Stimulated activated CD8-positive, alpha-beta memory T cell treated with anti-CD3 and anti-CD28 coated beads, Interleukin-15, amount 100 ng/mL, for 48 hours (primary cell): ENCODE data around the gene EIF4G3.
"Not testable (repeated sequence)": the region's sequence is repeated elsewhere in the genome, so short reads cannot be mapped to it uniquely, and the experiment has no call there.

Experiments used
- DNase-seq, 2 donors: peaks; one replicate each; pipeline ENCODE4 v3.0.0-alpha.2; 2020; ENCODE audit warnings: low read depth in 2 of 2

The EIF4G3 gene

GRCh38 chr1:21106709-21107108 is 70.0 kb downstream of the EIF4G3 start:
- no peak for DNase-seq

DNA sequence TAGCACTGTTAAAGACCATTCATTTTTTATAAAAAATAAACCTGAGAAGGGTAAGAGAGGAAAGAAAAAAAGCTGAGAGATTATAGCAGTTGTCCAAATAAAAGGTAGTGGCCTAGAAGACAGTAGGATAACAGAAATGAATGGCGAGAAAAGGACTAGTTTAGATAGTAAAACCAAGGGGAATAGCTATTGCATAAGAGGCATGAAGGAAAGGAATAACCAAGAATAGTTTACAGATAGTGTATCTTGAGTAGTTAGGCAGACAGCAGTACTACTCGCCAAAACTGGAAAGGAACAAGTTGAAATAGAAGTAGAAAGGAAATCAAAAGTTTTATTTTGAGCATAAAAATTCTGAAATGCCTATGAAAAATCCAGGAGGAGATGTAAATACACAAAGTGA is 70.5 kb downstream of the EIF4G3 start:
- no peak for DNase-seq

DNA sequence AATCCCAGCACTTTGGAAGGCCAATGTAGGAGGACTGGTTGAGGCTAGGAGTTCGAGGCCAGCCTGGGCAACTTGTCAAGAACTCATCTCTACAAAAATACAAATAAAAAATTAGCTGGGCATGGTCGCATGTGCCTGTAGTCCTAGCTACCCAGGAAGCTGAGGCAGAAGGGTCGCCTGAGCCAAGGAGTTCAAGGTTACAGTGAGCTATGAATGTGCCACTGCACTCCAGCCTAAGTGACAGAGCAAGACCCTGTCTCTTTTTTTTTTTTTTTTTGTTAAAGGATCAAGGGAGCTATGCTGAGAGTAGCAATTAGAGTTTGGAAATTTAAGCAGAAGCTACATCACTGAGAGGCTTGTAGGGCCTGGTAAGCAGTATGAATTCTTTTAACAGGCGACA is 70.9 kb downstream of the EIF4G3 start:
- DNase-seq: no peak

GRCh38 chr1:21104683-21105082 is 72.0 kb downstream of the EIF4G3 start:
- DNase-seq: no peak

DNA sequence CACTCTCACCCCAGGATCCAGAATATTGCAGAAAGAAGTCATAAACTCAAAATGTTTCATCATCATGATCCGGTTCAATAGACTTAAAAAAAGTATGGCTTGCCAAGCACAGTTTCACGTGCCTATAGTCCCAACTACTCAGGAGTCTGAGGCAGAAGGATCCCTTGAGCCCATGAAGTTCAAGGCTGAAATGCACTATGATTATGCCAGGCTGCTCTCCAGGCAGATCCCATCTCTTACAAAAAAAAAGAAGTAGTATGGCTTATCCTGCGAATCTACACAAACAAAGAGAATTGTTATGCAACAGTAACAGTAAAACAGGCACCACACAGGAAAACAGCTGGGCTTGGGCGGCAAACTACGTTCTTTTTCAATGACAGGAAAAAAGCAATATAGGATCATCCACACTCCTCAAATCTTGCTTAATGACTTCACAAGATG is 76.2 kb downstream of the EIF4G3 start:
- no peak for DNase-seq

DNA sequence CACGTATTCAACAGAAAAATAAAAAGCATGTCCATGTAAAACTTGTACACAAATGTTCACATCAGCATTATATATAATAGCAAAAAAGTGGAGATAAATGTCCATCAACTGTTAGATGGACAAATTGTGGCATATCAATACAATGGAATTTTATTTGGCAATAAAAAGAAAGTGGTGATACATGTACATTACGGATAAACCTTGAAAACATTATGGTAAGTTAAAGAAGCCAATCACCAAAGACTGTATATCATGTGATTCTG is 76.9 kb downstream of the EIF4G3 start:
- no peak for DNase-seq

DNA sequence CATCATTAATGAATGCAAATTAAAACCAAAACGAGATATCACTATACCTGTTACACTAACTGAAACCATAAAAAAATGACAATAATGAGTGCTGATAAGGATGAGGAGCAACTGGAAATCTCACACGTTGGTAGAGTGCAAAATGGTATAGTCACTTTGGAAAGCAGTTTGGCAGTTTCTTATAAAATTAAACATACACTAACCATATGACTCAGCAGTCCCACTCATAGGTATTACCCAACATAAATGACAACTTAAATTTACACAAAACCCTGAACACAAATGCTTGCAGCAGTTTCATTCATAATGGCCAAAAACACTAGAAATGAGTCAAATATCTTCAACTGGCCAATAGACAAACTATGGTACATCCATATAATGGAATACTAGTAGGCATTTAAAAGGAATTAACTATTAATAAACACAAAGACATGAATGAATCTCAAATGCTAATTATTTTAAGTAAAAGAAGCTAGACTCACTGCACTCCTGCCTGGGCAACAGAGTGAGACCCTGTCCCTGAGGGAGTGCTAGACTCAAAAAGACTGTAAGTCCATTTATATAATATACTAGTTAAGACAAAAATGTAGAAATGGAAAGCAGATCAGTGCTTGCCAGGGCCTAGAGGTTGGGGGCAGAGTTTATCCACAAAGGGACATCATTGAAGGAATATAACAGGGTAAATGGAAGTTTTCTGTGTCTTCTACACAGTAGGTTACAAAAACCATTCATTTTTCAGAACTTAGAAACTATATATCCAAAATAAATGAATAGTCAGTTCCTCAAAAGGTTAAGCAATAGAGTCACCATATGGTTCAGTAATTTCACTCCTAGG is 77.4 kb downstream of the EIF4G3 start:
- DNase-seq: no peak

DNA sequence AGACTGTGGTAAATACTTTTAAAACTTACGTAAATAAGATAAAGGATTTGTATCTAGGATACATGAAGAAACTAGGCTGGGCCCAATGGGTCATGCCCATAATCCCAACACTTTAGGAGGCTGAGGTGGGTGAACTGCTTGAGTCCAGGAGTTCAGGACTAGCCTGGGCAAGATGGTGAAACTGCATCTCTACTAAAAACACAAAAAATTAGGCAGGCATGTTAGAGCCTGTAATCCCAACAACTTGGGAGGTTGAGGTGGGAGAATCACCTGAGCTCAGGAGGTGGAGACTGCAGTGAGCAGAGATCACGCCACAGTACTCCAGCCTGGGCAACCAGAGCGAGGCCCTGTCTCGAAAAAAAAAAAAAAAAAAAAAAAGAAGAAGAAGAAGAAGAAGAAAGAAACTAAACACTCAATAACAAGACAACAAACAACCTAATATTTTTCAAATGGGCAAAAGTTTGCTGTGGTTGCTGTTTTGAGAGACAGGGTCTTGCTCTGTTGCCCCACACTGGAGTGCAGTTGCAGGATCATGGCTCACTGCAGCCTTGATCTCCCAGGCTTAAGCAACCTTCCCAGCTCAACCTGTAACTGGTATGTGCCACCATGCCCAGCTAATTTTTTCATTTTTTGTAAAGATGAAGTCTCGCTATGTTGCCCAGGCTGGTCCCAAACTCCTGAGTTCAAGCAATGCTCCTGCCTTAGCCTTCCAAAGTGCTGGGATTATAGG is 78.3 kb downstream of the EIF4G3 start:
- DNase-seq: no peak

DNA sequence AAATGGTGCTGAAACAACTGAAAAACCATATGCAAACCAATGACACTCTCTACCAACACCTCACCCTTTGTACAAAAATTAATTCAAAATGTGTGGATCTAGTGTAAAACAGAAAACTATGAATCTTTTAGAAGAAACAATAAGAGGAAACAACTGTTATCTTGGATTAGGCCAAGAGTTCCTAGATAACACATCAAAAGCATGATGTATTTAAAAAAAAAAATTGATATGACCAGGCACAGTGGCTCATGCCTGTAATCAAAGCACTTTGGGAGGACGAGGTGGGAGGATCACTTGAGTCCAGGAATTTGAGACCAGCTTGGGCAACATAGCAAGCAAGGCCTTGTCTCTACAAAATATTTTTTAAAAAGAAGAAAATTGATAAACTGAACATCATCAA is 79.0 kb downstream of the EIF4G3 start:
- no peak for DNase-seq

DNA sequence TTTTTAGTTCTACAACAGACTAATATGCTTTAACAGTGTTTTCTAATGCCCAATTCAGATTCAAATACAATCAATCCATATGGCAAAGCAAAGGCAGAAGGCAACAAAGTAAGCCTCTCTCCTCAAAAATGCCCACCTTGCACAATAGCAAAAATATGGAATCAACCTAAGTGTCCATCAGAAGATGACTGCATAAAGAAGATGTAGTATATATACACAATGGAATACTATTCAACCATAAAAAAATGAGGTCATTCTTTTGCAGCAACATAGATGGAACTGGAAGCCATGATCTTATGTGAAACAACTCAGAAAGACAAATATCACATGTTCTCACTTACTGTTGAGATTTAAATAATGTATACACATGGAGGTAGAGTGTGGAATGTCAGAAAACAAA is 80.7 kb downstream of the EIF4G3 start:
- no peak for DNase-seq

GRCh38 chr1:21094282-21094681 is 82.4 kb downstream of the EIF4G3 start:
- DNase-seq: not testable (repeated sequence)

DNA sequence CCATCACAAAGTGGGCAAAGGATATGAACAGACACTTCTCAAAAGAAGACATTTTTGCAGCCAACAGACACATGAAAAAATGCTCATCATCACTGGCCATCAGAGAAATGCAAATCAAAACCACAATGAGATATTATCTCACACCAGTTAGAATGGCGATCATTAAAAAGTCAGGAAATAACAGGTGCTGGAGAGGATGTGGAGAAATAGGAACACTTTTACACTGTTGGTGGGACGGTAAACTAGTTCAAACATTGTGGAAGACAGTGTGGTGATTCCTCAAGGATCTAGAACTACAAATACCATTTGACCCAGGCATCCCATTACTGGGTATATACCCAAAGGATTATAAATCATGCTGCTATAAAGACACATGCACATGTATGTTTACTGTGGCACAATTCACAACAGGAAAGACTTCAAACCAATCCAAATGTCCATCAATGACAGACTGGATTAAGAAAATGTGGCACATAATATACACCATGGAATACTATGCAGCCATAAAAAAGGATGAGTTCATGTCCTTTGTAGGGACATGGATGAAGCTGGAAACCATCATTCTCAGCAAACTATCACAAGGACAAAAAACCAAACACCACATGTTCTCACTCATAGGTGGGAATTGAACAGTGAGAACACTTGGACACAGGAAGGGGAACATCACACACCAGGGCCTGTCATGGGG is 83.3 kb downstream of the EIF4G3 start:
- DNase-seq: not testable (repeated sequence)

DNA sequence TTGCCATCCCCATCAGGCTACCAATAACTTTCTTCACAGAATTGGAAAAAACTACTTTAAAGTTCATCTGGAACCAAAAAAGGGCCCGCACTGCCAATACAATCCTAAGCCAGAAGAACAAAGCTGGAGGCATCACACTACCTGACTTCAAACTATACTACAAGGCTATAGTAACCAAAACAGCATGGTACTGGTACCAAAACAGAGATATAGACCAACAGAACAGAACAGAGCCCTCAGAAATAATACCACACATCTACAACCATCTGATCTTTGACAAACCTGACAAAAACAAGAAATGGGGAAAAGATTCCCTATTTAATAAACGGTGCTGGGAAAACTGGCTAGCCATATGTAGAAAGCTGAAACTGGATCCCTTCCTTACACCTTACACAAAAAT is 84.2 kb downstream of the EIF4G3 start:
- DNase-seq: not testable (repeated sequence)

- DNase-seq: not testable (repeated sequence)
Observed at GRCh38 chr1:21091053-21091690, 85.5 kb downstream of the EIF4G3 start.

- DNase-seq: no peak
Observed at GRCh38 chr1:21090463-21090862, 86.2 kb downstream of the EIF4G3 start.

GRCh38 chr1:21089731-21090130 is 87.0 kb downstream of the EIF4G3 start:
- DNase-seq: no peak

DNA sequence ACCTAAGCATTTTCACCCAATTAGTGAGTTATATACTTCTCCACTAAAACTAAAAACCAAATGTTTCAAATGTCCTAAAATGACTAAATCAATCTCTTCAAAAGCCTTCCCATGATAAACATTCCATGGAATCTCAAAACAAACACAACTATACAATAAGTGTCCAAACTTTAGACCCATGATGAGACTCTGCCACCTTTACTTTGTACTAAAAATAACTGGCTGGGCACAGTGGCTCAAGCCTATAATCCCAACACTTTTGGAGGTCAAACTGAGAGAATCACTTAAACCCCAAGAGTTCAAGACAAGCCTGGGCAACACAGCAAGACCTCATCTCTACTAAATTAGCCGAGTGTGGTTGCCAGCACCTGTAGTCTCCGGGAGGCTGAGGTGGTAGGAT is 87.4 kb downstream of the EIF4G3 start:
- no peak for DNase-seq

- no peak for DNase-seq
Observed at GRCh38 chr1:21084111-21084810, 92.4 kb downstream of the EIF4G3 start.

DNA sequence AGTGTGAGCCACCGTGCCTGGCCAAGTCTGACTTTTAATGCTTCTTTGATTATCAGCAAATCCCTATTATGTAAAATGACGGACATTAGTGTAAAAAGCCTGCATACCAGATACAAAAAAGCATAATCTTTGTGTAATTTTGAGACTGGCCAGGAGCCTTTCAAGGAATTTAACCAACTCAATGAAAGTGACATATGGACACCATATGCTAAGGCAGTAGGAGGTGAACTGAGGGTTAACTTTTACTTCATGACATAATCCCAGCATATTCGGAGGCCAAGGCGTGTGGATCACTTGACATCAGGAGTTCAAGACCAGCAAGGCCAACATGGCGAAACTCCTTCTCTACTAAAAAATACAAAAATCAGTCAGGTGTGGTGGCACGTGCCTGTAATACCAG is 94.6 kb downstream of the EIF4G3 start:
- DNase-seq: no peak

- DNase-seq: no peak
Observed at GRCh38 chr1:21077085-21077484, 99.6 kb downstream of the EIF4G3 start.

- no peak for DNase-seq
Observed at GRCh38 chr1:21072721-21073120, 104.0 kb downstream of the EIF4G3 start.

GRCh38 chr1:21069549-21069948 is 107.1 kb downstream of the EIF4G3 start:
- DNase-seq: no peak
